HepG2 (cell line): ENCODE results near the gene TNFAIP1. TPM values are rescaled to one million over a fixed set of nuclear protein-coding genes. Genes with fewer than 3 reads are reported as not detected.

Experiments
- ATF4 ChIP-seq, 2 experiments: fragments of 450-650 bp in 1 of 2; sonication (generic) in 1 of 2; formaldehyde crosslinking; IDR thresholded peaks; 2 replicates each; pipeline versions ENCODE4 v1.5.0 to v1.8.0; 2020 to 2022; ENCODE audit warnings: mild to moderate bottlenecking in 1 of 2, missing genetic modification reagents in 1 of 2
- FOXK2 ChIP-seq: fragments of 450-650 bp; IDR thresholded peaks from 2 replicates; pipeline ENCODE4 v1.6.1; 2016
- GATAD2A ChIP-seq: IDR thresholded peaks from 2 replicates; pipeline ENCODE4 v1.6.1; 2016
- IKZF5 ChIP-seq: IDR thresholded peaks from 2 replicates; pipeline ENCODE4 v1.6.1; 2018; ENCODE audit warnings: missing genetic modification reagents, mild to moderate bottlenecking, missing compliant biosample characterization
- JUND ChIP-seq: sonication (generic); formaldehyde crosslinking; IDR thresholded peaks from 2 replicates; pipeline ENCODE4 v1.8.0; 2022; ENCODE audit warnings: mild to moderate bottlenecking, missing genetic modification reagents
- SMC3 ChIP-seq: IDR thresholded peaks from 2 replicates; pipeline ENCODE4 v1.6.1; 2011; ENCODE audit warnings: low read length, improper control_type of control experiment
- SRY ChIP-seq: sonication (generic); formaldehyde crosslinking; IDR thresholded peaks from 2 replicates; pipeline ENCODE4 v1.8.0; 2022; ENCODE audit warnings: mild to moderate bottlenecking, missing genetic modification reagents
- STAG1 ChIP-seq: sonication (generic); formaldehyde crosslinking; IDR thresholded peaks from 2 replicates; pipeline ENCODE4 v1.4.0; 2020; ENCODE audit warnings: missing genetic modification reagents
- ZBTB20 ChIP-seq: sonication (generic); formaldehyde crosslinking; IDR thresholded peaks from 2 replicates; pipeline ENCODE4 v1.8.1; 2023; ENCODE audit warnings: missing genetic modification reagents, low read depth, mild to moderate bottlenecking, borderline replicate concordance
- ZFP36L2 ChIP-seq: sonication (generic); formaldehyde crosslinking; IDR thresholded peaks from 2 replicates; pipeline ENCODE4 v1.4.0; 2020; ENCODE audit warnings: missing genetic modification reagents
- ZFX ChIP-seq: sonication (generic); formaldehyde crosslinking; IDR thresholded peaks from 2 replicates; pipeline ENCODE4 v1.4.0; 2020; ENCODE audit warnings: mild to moderate bottlenecking, low read depth, missing genetic modification reagents, moderate library complexity
- ZNF234 ChIP-seq: sonication (generic); formaldehyde crosslinking; conservative IDR thresholded peaks from 2 replicates; pipeline ENCODE4 v1.5.1; 2020; ENCODE audit warnings: mild to moderate bottlenecking, missing genetic modification reagents
- ZNF33B ChIP-seq: sonication (generic); formaldehyde crosslinking; IDR thresholded peaks from 2 replicates; pipeline ENCODE4 v1.5.1; 2020; ENCODE audit warnings: mild to moderate bottlenecking, missing genetic modification reagents
- ZNF614 ChIP-seq: IDR thresholded peaks from 2 replicates; pipeline ENCODE4 v1.6.1; 2018; ENCODE audit warnings: missing biosample characterization, missing genetic modification reagents, inconsistent platforms, borderline replicate concordance
- ZNF644 ChIP-seq: IDR thresholded peaks from 2 replicates; pipeline ENCODE4 v1.6.1; 2016; ENCODE audit warnings: low read depth
- ZNF768 ChIP-seq: sonication (generic); formaldehyde crosslinking; IDR thresholded peaks from 2 replicates; pipeline ENCODE4 v1.4.0; 2020; ENCODE audit warnings: missing genetic modification reagents
- ZNF883 ChIP-seq: sonication (generic); formaldehyde crosslinking; IDR thresholded peaks from 2 replicates; pipeline ENCODE4 v1.5.1; 2020; ENCODE audit warnings: mild to moderate bottlenecking, missing genetic modification reagents; ENCODE audit errors: not compliant biosample characterization
- polyA plus RNA-seq, 8 experiments: library from polyadenylated mRNA; depleted of rRNA in 3 of 8; stranded (reverse) in 7 of 8; unstranded in 1 of 8; fragments of >200 nt; fragmentation: Illumina TruSeq in 4 of 8; extraction: Trizol in 4 of 8; gene quantifications; 2 replicates each; pipeline versions ENCODE4 v1.2.1 to v1.2.3, GENCODE V29; 2011 to 2016; ENCODE audit warnings: low read depth in 4 of 8, missing spikeins in 1 of 8, mixed read lengths in 1 of 8; ENCODE audit not compliant: insufficient read depth in 1 of 8
- total RNA-seq, 5 experiments: library from RNA; depleted of rRNA; stranded (reverse); fragments of >200 nt; fragmentation: Illumina TruSeq; extraction: Trizol; gene quantifications; 2 replicates each; pipeline ENCODE4 v1.2.3, GENCODE V29; 2016; ENCODE audit warnings: low read depth in 1 of 5
- TF ChIP-seq, protein P1 (sequence below): sonication (generic); formaldehyde crosslinking; IDR thresholded peaks from 2 replicates; pipeline ENCODE4 v1.4.0; 2020; ENCODE audit warnings: low read depth, mild to moderate bottlenecking, missing genetic modification reagents
- TF ChIP-seq, protein P2 (sequence below): sonication (generic); formaldehyde crosslinking; IDR thresholded peaks from 2 replicates; pipeline ENCODE4 v1.4.0; 2020; ENCODE audit warnings: missing genetic modification reagents; ENCODE audit errors: not compliant biosample characterization
- TF ChIP-seq, protein P3 (sequence below): IDR thresholded peaks from 2 replicates; pipeline ENCODE4 v1.6.1; 2016
- TF ChIP-seq, protein P4 (sequence below), 2 experiments: sonication (generic) in 1 of 2; formaldehyde crosslinking in 1 of 2; IDR thresholded peaks; 2 replicates each; pipeline versions ENCODE4 v1.5.1 to v1.6.1; 2011 to 2020; ENCODE audit warnings: borderline replicate concordance in 1 of 2, low read depth in 1 of 2, low read length in 1 of 2, mild to moderate bottlenecking in 1 of 2, missing genetic modification reagents in 1 of 2, moderate library complexity in 1 of 2
- TF ChIP-seq, protein P5 (sequence below): sonication (generic); formaldehyde crosslinking; IDR thresholded peaks from 2 replicates; pipeline ENCODE4 v1.8.1; 2023; ENCODE audit warnings: missing genetic modification reagents, mild to moderate bottlenecking, borderline replicate concordance

The TNFAIP1 gene
- total and polyA plus RNA-seq, 2 of the 13 experiments (the other 11 are each of a cell fraction or from before 2014, with no cell fraction given), result 17.5 to 40.6 TPM

- TF ChIP-seq, protein P1, sequence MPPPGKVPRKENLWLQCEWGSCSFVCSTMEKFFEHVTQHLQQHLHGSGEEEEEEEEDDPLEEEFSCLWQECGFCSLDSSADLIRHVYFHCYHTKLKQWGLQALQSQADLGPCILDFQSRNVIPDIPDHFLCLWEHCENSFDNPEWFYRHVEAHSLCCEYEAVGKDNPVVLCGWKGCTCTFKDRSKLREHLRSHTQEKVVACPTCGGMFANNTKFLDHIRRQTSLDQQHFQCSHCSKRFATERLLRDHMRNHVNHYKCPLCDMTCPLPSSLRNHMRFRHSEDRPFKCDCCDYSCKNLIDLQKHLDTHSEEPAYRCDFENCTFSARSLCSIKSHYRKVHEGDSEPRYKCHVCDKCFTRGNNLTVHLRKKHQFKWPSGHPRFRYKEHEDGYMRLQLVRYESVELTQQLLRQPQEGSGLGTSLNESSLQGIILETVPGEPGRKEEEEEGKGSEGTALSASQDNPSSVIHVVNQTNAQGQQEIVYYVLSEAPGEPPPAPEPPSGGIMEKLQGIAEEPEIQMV (CRISPR knock-in tag), result 0 out of 2 replicates have a peak, but pooled peaks have one; percentile 18
- peak; percentile 44; the same call in 1 of the 2 replicates for TF ChIP-seq ZNF614 (CRISPR knock-in tag)
- TF ChIP-seq, protein P2, sequence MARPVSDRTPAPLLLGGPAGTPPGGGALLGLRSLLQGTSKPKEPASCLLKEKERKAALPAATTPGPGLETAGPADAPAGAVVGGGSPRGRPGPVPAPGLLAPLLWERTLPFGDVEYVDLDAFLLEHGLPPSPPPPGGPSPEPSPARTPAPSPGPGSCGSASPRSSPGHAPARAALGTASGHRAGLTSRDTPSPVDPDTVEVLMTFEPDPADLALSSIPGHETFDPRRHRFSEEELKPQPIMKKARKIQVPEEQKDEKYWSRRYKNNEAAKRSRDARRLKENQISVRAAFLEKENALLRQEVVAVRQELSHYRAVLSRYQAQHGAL (CRISPR knock-in tag), result no peak
- peak; percentile 59; the same call in 1 of the 2 replicates for TF ChIP-seq JUND (CRISPR knock-in tag)
- no peak for TF ChIP-seq ZNF33B (CRISPR knock-in tag)
- peak; percentile 46 for TF ChIP-seq ZFX (CRISPR knock-in tag)
- no peak; the same call in 1 of the 2 replicates for TF ChIP-seq SRY (CRISPR knock-in tag)
- peak; percentile 33; the same call in 1 of the 2 replicates for TF ChIP-seq STAG1
- TF ChIP-seq, protein P3, sequence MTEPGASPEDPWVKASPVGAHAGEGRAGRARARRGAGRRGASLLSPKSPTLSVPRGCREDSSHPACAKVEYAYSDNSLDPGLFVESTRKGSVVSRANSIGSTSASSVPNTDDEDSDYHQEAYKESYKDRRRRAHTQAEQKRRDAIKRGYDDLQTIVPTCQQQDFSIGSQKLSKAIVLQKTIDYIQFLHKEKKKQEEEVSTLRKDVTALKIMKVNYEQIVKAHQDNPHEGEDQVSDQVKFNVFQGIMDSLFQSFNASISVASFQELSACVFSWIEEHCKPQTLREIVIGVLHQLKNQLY (CRISPR knock-in tag), result peak; percentile 82
- TF ChIP-seq ZBTB20 (CRISPR knock-in tag), result no peak
- 0 out of 4 replicates have a peak, but pooled peaks of 1 of the 2 experiments have one; percentile 45 for TF ChIP-seq ATF4 (CRISPR knock-in tag; IDR thresholded peaks at IDR 0.05)
- peak; percentile 60; the same call in 1 of the 2 replicates for TF ChIP-seq IKZF5 (CRISPR knock-in tag)
- TF ChIP-seq SMC3, result no peak; the same call in 1 of the 2 replicates
- TF ChIP-seq ZFP36L2 (CRISPR knock-in tag), result no peak
- 0 out of 2 replicates have a peak, but pooled peaks have one; percentile 12 for TF ChIP-seq FOXK2
- TF ChIP-seq ZNF644 (CRISPR knock-in tag), result 0 out of 2 replicates have a peak, but pooled peaks have one; percentile 20
- TF ChIP-seq GATAD2A, result peak; percentile 92
- no peak for TF ChIP-seq ZNF768
- TF ChIP-seq, protein P4, sequence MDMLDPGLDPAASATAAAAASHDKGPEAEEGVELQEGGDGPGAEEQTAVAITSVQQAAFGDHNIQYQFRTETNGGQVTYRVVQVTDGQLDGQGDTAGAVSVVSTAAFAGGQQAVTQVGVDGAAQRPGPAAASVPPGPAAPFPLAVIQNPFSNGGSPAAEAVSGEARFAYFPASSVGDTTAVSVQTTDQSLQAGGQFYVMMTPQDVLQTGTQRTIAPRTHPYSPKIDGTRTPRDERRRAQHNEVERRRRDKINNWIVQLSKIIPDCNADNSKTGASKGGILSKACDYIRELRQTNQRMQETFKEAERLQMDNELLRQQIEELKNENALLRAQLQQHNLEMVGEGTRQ (IDR thresholded peaks at IDR 0.05; ENCODE audit: low read depth, low read length), result no peak
- TF ChIP-seq, protein P4 (CRISPR knock-in tag; IDR thresholded peaks at IDR 0.05; ENCODE audit: borderline replicate concordance), result no peak; the same call in 1 of the 2 replicates
- no peak for TF ChIP-seq ZNF883 (CRISPR knock-in tag)
- no peak for TF ChIP-seq ZNF234 (CRISPR knock-in tag)
- TF ChIP-seq, protein P5, sequence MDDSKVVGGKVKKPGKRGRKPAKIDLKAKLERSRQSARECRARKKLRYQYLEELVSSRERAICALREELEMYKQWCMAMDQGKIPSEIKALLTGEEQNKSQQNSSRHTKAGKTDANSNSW, result no peak
These were observed 32.8 kb downstream of the TNFAIP1 start (continued) for GRCh38 chr17:28368306-28368831.
